ENCODE measurements around the gene RALGAPA2.
A peak's percentile ranks its signal among the peaks of the same experiment; 100 is the strongest.

RALGAPA2 gene

GRCh38 chr20:20720158-20720557 lies 7.7 kb upstream of the RALGAPA2 start:
- DNase-seq = no peak

- no peak for DNase-seq
These were observed 7.0 kb upstream of the RALGAPA2 start for GRCh38 chr20:20719411-20719810.

- no peak for DNase-seq
These were observed 861 bp upstream of the RALGAPA2 start for GRCh38 chr20:20713244-20713765.

GRCh38 chr20:20712004-20712473 lies 405 bp downstream of the RALGAPA2 start:
- no peak for DNase-seq

GRCh38 chr20:20711413-20711812 lies 1.0 kb downstream of the RALGAPA2 start:
- DNase-seq = peak in 1 of 3 donors; percentile 18

- DNase-seq = no peak
These were observed 1.8 kb downstream of the RALGAPA2 start for GRCh38 chr20:20710443-20711315.

GRCh38 chr20:20709887-20710286 lies 2.6 kb downstream of the RALGAPA2 start:
- no peak for DNase-seq

- DNase-seq = no peak
These were observed 6.2 kb downstream of the RALGAPA2 start for GRCh38 chr20:20706285-20706684.

- no peak for DNase-seq
These were observed 9.9 kb downstream of the RALGAPA2 start for GRCh38 chr20:20702330-20703245.

- no peak for DNase-seq
These were observed 12.5 kb downstream of the RALGAPA2 start for GRCh38 chr20:20699917-20700316.

- DNase-seq = no peak
These were observed 13.3 kb downstream of the RALGAPA2 start for GRCh38 chr20:20699144-20699543.

GRCh38 chr20:20697325-20697845 lies 15.1 kb downstream of the RALGAPA2 start:
- DNase-seq = no peak

GRCh38 chr20:20695250-20695816 lies 17.1 kb downstream of the RALGAPA2 start:
- no peak for DNase-seq

- no peak for DNase-seq
These were observed 17.9 kb downstream of the RALGAPA2 start for GRCh38 chr20:20694591-20694990.

GRCh38 chr20:20692587-20692986 lies 19.9 kb downstream of the RALGAPA2 start:
- no peak for DNase-seq

GRCh38 chr20:20691477-20692235 lies 20.8 kb downstream of the RALGAPA2 start:
- no peak for DNase-seq

GRCh38 chr20:20690676-20691476 lies 21.6 kb downstream of the RALGAPA2 start:
- peak in 1 of 3 donors; percentile 18 for DNase-seq

GRCh38 chr20:20687319-20687718 lies 25.1 kb downstream of the RALGAPA2 start:
- no peak for DNase-seq

GRCh38 chr20:20685635-20686034 lies 26.8 kb downstream of the RALGAPA2 start:
- DNase-seq = no peak

- no peak for DNase-seq
These were observed 28.7 kb downstream of the RALGAPA2 start for GRCh38 chr20:20683481-20684321.

All from suppressor macrophage treated with lipopolysaccharide for 1 hour (primary cell).